GM21360 (cell line): ENCODE measurements around the gene AP1M1.

ENCODE experiments used
- ATAC-seq: cut with Tn5 transposase; IDR thresholded peaks from one replicate; pipeline ENCODE4 v1.9.1; 2021; ENCODE audit warnings: mild to moderate bottlenecking, moderate library complexity; ENCODE audit not compliant: unreplicated experiment

Gene AP1M1

GRCh38 chr19:16289594-16289993 lies 91.9 kb downstream of the AP1M1 start:
- ATAC-seq: no peak

GRCh38 chr19:16290692-16291091 lies 93.0 kb downstream of the AP1M1 start:
- ATAC-seq: no peak

GRCh38 chr19:16293118-16294091 lies 95.7 kb downstream of the AP1M1 start:
- ATAC-seq: no peak

- no peak for ATAC-seq
These were observed 97.3 kb downstream of the AP1M1 start for GRCh38 chr19:16295057-16295456.
